ENCODE data around the gene MAP4K4. TPM values are rescaled to one million over a fixed set of nuclear protein-coding genes. Genes with fewer than 3 reads are reported as not detected.

The MAP4K4 gene
- total RNA-seq (10 to 100 TPM; 12.4 to 38.7 (median 16.0) TPM), polyA plus RNA-seq (10 to 100 TPM in 1 of 2 donors, 1 to 10 TPM in 1; 9.7 to 10.5 TPM)

GRCh38 chr2:101697124-101698013 lies at the start of gene MAP4K4:
Gene MAP4K4 (plus strand): TSS chr2:101697707. CDS start chr2:101698081, 374 bp downstream.
- FAIRE-seq (no peak), DNase-seq (peak; percentile 72 to 86 (median 78)), ATAC-seq (peak; percentile 70 to 81 (median 80))
- Histone ChIP-seq H3K4me1 (peaks cover 0 to 10% (median 5%) of the 10 kb centered on the region in 3 donors), H3K9me3 (no peaks in the 10 kb centered on the region), H3K27me3 (no peaks in the 10 kb centered on the region), H3K36me3 (no peaks in the 10 kb centered on the region), H3K27ac (peak within 1 kb of the TSS; percentile 75 to 88 (median 80)), H3K4me3 (peak within 1 kb of the TSS; percentile 48 to 65 (median 60))
- TF ChIP-seq CTCF (IDR thresholded peaks at IDR 0.05), result no peak
- 0% methylated on average over 51 to 129 of the region's 129 CpGs for WGBS, 2 donors
- intact Hi-C loops (cut with DNase I), result no loop called here

GRCh38 chr2:101653469-101653868 lies 44.0 kb upstream of the MAP4K4 start:
- Histone ChIP-seq H3K27me3 (no peaks in the 10 kb centered on the region), H3K4me3 (no peak overlapping the region), H3K36me3 (no peaks in the 10 kb centered on the region), H3K27ac (no peak overlapping the region), H3K4me1 (peaks cover 0 to 5% (median 0%) of the 10 kb centered on the region in 3 donors), H3K9me3 (no peaks in the 10 kb centered on the region)
- intact Hi-C loops (cut with DNase I), result no loop called here
- WGBS, 2 donors, result 87 to 88% methylated on average over 7 of the region's 7 CpGs
- DNase-seq, result no peak
- ATAC-seq, result no peak
- FAIRE-seq, result no peak
- no peak for TF ChIP-seq CTCF (IDR thresholded peaks at IDR 0.05)

- Histone ChIP-seq H3K36me3 (no peaks in the 10 kb centered on the region), H3K27me3 (no peaks in the 10 kb centered on the region), H3K4me1 (peaks cover 0 to 5% (median 0%) of the 10 kb centered on the region in 3 donors), H3K27ac (no peak overlapping the region), H3K9me3 (no peaks in the 10 kb centered on the region), H3K4me3 (no peak overlapping the region)
- 24% methylated on average over 5 of the region's 5 CpGs for WGBS, 2 donors
- DNase-seq (no peak), FAIRE-seq (no peak), ATAC-seq (peak; percentile 40 to 82 (median 64))
- no peak for TF ChIP-seq CTCF (IDR thresholded peaks at IDR 0.05)
- intact Hi-C loops (cut with DNase I), result no loop called here
Measured at GRCh38 chr2:101655702-101656422, 41.6 kb upstream of the MAP4K4 start.

GRCh38 chr2:101657787-101658186 lies 39.7 kb upstream of the MAP4K4 start:
- ATAC-seq (no peak), FAIRE-seq (no peak)

More at GRCh38 chr2:101657787-101658186, 39.7 kb upstream of the MAP4K4 start:
- Histone ChIP-seq H3K27ac (no peak overlapping the region), H3K9me3 (no peaks in the 10 kb centered on the region), H3K4me3 (no peak overlapping the region), H3K36me3 (no peaks in the 10 kb centered on the region), H3K4me1 (peaks cover 0 to 5% (median 0%) of the 10 kb centered on the region in 3 donors), H3K27me3 (no peaks in the 10 kb centered on the region)
- 92% methylated on average over 6 of the region's 6 CpGs for WGBS, 2 donors
- intact Hi-C loops (cut with DNase I), result no loop called here
- TF ChIP-seq CTCF (IDR thresholded peaks at IDR 0.05), result no peak
- DNase-seq, result no peak

All from pancreas (tissue), 10 donors.